GM12865 (cell line): Measurements from ENCODE around the gene PPM1H.

Experiments
- DNase-seq: peaks from one replicate; pipeline ENCODE4 v3.0.0; 2010; ENCODE audit warnings: low read depth
- H3K4me3 ChIP-seq: 2 replicates; pipeline ENCODE4 v1.5.1; 2011; ENCODE audit warnings: mild to moderate bottlenecking, low read depth, low read length, control low read depth
- TF ChIP-seq, protein P1 (sequence below): IDR thresholded peaks from 2 replicates; pipeline ENCODE4 v1.5.1; 2011; ENCODE audit warnings: low read length, control low read depth, low read depth, inconsistent platforms; ENCODE audit not compliant: insufficient read depth; ENCODE audit errors: missing control alignments

Gene PPM1H

DNA sequence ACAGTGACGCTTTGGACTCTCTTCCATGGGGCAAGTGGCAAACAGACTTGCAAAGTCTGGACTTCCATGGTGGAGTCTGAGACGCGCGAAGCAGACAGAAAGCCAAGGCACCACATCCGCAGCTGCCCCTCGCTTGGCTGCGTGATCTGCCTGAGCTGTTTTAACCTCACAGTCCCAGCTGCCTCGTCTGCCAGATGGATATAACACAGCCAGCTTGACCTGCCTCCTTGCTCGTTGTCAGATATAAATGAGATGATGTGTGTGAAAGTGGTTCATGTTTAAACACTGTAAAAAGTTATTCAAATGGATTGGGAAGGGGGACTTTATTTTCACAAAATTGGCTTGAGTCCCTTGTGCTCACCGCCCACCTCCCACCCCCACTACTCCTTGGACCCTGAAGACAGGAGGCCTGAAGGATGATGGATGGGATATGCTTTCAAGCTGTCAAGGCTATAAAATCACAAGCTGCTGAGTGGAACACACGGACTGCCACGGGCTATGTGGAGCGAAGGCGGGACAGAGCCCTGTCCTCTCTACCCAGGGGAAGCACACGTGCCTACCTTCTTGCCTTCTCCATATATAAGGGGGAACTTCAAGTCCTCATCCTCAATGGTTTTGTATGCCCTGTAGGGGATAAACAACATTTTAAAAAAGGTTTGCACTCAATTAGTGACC lies 241.4 kb downstream of the PPM1H start:
- H3K4me3 ChIP-seq = no peak overlapping the region
- TF ChIP-seq, protein P1, sequence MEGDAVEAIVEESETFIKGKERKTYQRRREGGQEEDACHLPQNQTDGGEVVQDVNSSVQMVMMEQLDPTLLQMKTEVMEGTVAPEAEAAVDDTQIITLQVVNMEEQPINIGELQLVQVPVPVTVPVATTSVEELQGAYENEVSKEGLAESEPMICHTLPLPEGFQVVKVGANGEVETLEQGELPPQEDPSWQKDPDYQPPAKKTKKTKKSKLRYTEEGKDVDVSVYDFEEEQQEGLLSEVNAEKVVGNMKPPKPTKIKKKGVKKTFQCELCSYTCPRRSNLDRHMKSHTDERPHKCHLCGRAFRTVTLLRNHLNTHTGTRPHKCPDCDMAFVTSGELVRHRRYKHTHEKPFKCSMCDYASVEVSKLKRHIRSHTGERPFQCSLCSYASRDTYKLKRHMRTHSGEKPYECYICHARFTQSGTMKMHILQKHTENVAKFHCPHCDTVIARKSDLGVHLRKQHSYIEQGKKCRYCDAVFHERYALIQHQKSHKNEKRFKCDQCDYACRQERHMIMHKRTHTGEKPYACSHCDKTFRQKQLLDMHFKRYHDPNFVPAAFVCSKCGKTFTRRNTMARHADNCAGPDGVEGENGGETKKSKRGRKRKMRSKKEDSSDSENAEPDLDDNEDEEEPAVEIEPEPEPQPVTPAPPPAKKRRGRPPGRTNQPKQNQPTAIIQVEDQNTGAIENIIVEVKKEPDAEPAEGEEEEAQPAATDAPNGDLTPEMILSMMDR = no peak
- DNase-seq = no peak

DNA sequence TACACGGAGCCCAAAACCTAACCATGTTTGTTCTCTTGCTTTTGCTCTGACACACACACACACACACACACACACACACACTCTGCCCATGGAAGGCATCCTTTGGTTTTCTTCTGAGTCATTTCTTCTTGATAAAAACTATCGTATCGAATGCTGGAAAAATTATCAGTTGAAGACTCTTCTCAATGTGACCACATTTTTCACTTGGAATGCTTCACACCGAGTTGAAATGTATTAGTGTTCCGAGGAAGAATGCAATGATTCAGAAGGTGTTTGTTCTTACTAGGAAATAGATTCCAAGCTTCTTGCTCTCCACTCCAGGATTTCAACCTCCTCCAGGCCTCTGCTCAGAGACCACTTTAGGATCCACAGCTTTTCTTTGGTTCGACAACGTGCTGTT lies 242.1 kb downstream of the PPM1H start:
- TF ChIP-seq, protein P1 = no peak
- DNase-seq = no peak
- no peak overlapping the region for H3K4me3 ChIP-seq

DNA sequence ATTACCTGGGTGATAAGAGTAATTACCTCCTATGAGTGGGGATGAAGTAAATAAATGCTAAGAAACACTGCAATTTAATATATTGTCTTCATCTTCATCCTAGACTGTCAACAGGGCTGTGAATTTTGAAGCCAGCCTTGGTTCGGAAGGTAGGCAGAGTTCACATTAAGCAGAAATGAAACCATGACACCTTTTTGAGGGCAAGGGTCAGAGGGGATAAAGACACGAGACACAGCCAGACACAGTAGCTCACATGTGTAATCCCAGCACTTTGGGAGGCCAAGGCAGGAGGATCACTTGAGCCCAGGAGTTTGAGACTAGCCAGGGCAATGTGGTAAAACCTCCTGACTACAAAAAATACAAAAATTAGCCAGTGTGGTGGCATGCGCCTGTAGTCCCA lies 243.6 kb downstream of the PPM1H start:
- DNase-seq = no peak

DNA sequence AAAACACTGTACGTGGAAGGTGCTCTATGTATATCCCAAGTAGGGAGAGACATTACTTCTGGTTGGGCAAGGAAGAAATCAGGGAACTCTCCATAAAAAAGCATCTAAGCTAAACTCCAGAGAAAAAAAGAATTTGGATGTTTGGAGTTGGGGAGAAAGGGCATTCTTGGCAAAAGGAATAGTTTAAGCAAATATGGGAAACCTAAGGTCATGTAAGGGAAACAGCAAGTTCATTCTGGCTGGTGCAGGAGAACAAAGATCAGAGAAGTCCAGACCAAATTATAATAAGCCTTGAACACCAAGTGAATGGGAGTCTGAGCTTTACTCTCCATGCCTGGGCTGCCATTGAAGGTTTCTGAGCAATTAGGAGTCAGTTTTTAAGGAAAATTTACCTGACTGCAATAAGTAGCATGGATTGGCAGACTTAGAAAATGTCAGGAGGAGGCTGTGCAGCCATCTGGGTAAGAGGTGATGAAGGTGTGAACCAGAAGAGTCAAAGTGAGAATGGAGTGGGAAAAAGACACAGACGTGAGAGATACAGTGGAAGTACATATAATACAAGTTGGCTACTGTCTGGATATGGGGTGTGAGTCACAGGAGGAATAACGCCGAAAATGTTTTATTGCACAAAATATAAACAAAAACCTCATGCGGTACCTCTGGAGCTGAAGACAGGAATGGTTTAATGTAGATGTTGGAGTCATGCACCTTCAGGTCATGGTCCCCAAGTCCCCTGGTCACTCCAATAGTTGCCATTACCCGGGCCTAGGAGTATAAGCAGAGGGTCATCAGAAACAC lies 245.7 kb downstream of the PPM1H start:
- no peak for DNase-seq
- no peak overlapping the region for H3K4me3 ChIP-seq
- TF ChIP-seq, protein P1 = no peak

More for the DNA sequence above, 243.6 kb downstream of the PPM1H start:
- TF ChIP-seq, protein P1 = no peak
- H3K4me3 ChIP-seq = no peak overlapping the region

GRCh38 chr12:62686938-62687337 lies 248.0 kb downstream of the PPM1H start:
- no peak for DNase-seq
- TF ChIP-seq, protein P1 = no peak
- H3K4me3 ChIP-seq = no peak overlapping the region

GRCh38 chr12:62684570-62685295 lies 250.2 kb downstream of the PPM1H start:
- no peak for DNase-seq
- TF ChIP-seq, protein P1 = no peak
- H3K4me3 ChIP-seq = no peak overlapping the region
